Measurements from ENCODE around the gene IL15RA.

- TF ChIP-seq, protein P1, sequence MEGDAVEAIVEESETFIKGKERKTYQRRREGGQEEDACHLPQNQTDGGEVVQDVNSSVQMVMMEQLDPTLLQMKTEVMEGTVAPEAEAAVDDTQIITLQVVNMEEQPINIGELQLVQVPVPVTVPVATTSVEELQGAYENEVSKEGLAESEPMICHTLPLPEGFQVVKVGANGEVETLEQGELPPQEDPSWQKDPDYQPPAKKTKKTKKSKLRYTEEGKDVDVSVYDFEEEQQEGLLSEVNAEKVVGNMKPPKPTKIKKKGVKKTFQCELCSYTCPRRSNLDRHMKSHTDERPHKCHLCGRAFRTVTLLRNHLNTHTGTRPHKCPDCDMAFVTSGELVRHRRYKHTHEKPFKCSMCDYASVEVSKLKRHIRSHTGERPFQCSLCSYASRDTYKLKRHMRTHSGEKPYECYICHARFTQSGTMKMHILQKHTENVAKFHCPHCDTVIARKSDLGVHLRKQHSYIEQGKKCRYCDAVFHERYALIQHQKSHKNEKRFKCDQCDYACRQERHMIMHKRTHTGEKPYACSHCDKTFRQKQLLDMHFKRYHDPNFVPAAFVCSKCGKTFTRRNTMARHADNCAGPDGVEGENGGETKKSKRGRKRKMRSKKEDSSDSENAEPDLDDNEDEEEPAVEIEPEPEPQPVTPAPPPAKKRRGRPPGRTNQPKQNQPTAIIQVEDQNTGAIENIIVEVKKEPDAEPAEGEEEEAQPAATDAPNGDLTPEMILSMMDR (conservative IDR thresholded peaks at IDR 0.05) = no peak
- no peak for TF ChIP-seq ZFX (IDR thresholded peaks at IDR 0.05)
Observed at GRCh38 chr10:5906651-5907050, 70.7 kb downstream of the IL15RA start.
